SH-SY5Y (cell line): ENCODE results near the gene TNFAIP3.

ENCODE experiments used
- GATA2 ChIP-seq: IDR thresholded peaks from 2 replicates; pipeline ENCODE4 v1.6.1; 2011; ENCODE audit warnings: mild to moderate bottlenecking, low read depth, low read length
- GATA3 ChIP-seq: IDR thresholded peaks from 2 replicates; pipeline ENCODE4 v1.6.1; 2011; ENCODE audit warnings: low read depth, mild to moderate bottlenecking, low read length, moderate library complexity

- TF ChIP-seq GATA2 (no peak), GATA3 (no peak)
These were observed 16.5 kb downstream of the TNFAIP3 start for GRCh38 chr6:137883400-137884148.
